CD4-positive, alpha-beta T cell (primary cell): ENCODE data around the gene PSMA5. TPM values are rescaled to one million over a fixed set of nuclear protein-coding genes. Genes with fewer than 3 reads are reported as not detected.
"Not testable (repeated sequence)": the region's sequence is repeated elsewhere in the genome, so short reads cannot be mapped to it uniquely, and the experiment has no call there.

ENCODE experiments used
- ATAC-seq: fragments of 200-7000 bp; cut with Tn5 transposase; one replicate; pipeline ENCODE4 v1.10.0; 2022; ENCODE audit warnings: mild to moderate bottlenecking; ENCODE audit not compliant: poor library complexity
- CTCF ChIA-PET: fragments of 350-600 bp; sonication (Branson Sonifier 250); formaldehyde crosslinking; loops from one replicate; lab custom pipeline; 2021; ENCODE audit warnings: antibody characterized with exemption, inconsistent platforms; lab: Charles Lee
- POLR2A ChIA-PET: fragments of 350-600 bp; sonication (Branson Sonifier 250); formaldehyde crosslinking; loops from one replicate; lab custom pipeline; 2021; ENCODE audit warnings: antibody characterized with exemption, inconsistent platforms; lab: Charles Lee
- DNase-seq, 14 experiments: peaks; one replicate each; pipeline ENCODE4 v3.0.0-alpha.2; 2013 to 2020; ENCODE audit warnings: mixed read lengths in 2 of 14
- H3K27ac ChIP-seq, 2 donors: one replicate each; pipeline versions ENCODE4 v1.5.1 to v1.7.0; 2013; ENCODE audit warnings: low read length in 2 of 2, low read depth in 1 of 2, mild to moderate bottlenecking in 1 of 2
- H3K27me3 ChIP-seq, 2 experiments: 1 replicate in 1 of 2; 2 replicates in 1 of 2; pipeline versions ENCODE4 v1.6.1 to v1.7.0; 2013; ENCODE audit warnings: low read length in 2 of 2, control low read depth in 1 of 2, mild to moderate bottlenecking in 1 of 2, moderate library complexity in 1 of 2; ENCODE audit not compliant: insufficient read depth in 2 of 2, control insufficient read depth in 1 of 2
- H3K36me3 ChIP-seq: one replicate; pipeline ENCODE4 v1.6.1; 2013; ENCODE audit warnings: low read length, control low read depth; ENCODE audit not compliant: insufficient read depth
- H3K4me1 ChIP-seq: one replicate; pipeline ENCODE4 v1.6.1; 2013; ENCODE audit warnings: low read length, control low read depth; ENCODE audit not compliant: insufficient read depth
- H3K4me3 ChIP-seq: one replicate; pipeline ENCODE4 v1.5.1; 2013; ENCODE audit warnings: mild to moderate bottlenecking, low read length, moderate library complexity
- H3K9me3 ChIP-seq, 2 experiments: 1 replicate in 1 of 2; 2 replicates in 1 of 2; pipeline versions ENCODE4 v1.6.1 to v1.7.0; 2013; ENCODE audit warnings: low read length in 2 of 2, mild to moderate bottlenecking in 2 of 2, control low read depth in 1 of 2, moderate library complexity in 1 of 2; ENCODE audit not compliant: control insufficient read depth in 1 of 2, insufficient read depth in 1 of 2
- H3K27ac Mint-ChIP-seq: one replicate; pipeline ENCODE4 v1.8.0; 2020; ENCODE audit warnings: mixed read lengths
- H3K27me3 Mint-ChIP-seq: one replicate; pipeline ENCODE4 v1.8.0; 2021; ENCODE audit warnings: mixed read lengths
- H3K36me3 Mint-ChIP-seq: one replicate; pipeline ENCODE4 v1.8.0; 2021; ENCODE audit warnings: low read depth, mixed read lengths
- H3K4me1 Mint-ChIP-seq: one replicate; pipeline ENCODE4 v1.8.0; 2021; ENCODE audit warnings: low read depth, mixed read lengths
- H3K4me3 Mint-ChIP-seq: one replicate; pipeline ENCODE4 v1.8.0; 2020; ENCODE audit warnings: mild to moderate bottlenecking, mixed read lengths
- H3K9me3 Mint-ChIP-seq: one replicate; pipeline ENCODE4 v1.8.0; 2020; ENCODE audit warnings: mixed read lengths
- intact Hi-C, 2 experiments: fragments of 100-400 bp; cut with DNase I in 1 of 2; cut with micrococcal nuclease in 1 of 2; formaldehyde crosslinking; loops; one replicate each; pipeline versions ENCODE4 v1.15.1 to v1.9.0; 2023 to 2025; cut with DNase I, micrococcal nuclease
- polyA plus RNA-seq, 2 donors: library from polyadenylated mRNA; unstranded; fragments of 120-200 nt; gene quantifications; one replicate each; pipeline ENCODE4 v1.2.1, GENCODE V29; 2013
- total RNA-seq, 174 experiments: library from RNA in 2 of 174; stranded (reverse) in 2 of 174; gene quantifications; one replicate each; pipeline ENCODE4 v1.2.3 and lab custom pipeline; 2021 to 2026
- TF ChIP-seq, protein P1 (sequence below): fragments of 200-600 bp; IDR thresholded peaks from one replicate; pipeline ENCODE4 v1.8.0; 2022; ENCODE audit warnings: antibody characterized with exemption, mild to moderate bottlenecking

Gene PSMA5
- 10 to 100 TPM; 29.8 to 33.8 TPM for total RNA-seq
- 71.5 TPM for polyA plus RNA-seq (2013, experiment 1 of 2)
- 69.2 TPM for polyA plus RNA-seq (2013, experiment 2 of 2)
- total RNA-seq (lab: John Stamatoyannopoulos, UW), result 42.6 to 359 (median 104) reads per million in 172 experiments

DNA sequence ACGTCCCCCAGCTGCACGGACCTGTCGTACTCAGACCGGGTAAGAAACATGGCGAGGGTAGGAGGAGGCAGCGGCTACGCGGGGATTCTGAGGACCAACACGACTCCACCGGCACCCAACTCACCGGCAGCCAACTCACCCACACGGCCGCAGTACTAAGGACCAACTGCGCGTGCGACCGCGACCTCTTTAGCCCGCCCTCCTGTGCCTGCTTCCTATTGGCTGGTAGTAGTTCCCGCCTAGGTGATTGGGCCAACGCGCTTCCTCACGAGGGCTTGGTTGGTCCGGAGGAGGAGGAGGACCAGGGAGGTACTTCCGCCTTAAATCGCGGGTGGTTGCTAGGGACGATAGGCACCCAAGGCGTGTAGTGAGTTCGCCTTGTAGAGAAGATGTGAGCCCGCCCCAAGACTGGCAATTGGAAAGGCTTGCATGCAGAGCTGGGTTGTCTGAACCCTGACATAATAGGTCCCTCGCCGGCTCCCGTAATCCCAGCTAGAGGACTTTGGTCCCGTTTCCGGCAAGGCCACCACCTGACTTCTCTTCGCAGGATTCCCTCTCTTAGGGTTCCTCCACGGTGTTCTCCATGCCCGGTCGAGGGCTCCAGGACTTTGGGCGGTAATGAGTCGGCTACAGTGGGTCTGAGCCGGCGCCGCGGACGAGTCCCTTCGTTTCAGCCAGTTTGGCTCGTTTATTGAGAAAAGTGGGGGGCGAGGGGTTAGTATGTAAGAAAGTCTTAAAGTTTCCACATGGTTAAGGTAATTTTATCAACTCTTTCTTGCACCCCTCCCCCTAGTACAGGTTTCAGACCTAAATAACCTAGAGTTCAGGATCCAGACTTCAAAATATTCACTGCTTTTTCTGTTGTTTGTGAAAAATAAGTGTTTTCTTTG, at the start of gene PSMA5:
PSMA5 (minus strand) TSS at position 168 of the 890 bp plus-strand sequence; CDS start at position 50, 118 bp downstream.
- Histone ChIP-seq H3K4me3 (peak within 1 kb of the TSS; percentile 98), H3K9me3 (no peaks in the 10 kb centered on the region), H3K4me1 (peaks cover 33% of the 10 kb centered on the region), H3K27ac (peak within 1 kb of the TSS; percentile 91 to 95), H3K36me3 (peaks cover 17% of the 10 kb centered on the region), H3K27me3 (no peaks in the 10 kb centered on the region)
- Mint-ChIP-seq H3K9me3 (no peaks in the 10 kb centered on the region), H3K4me3 (peak within 1 kb of the TSS; percentile 98), H3K27ac (peak within 1 kb of the TSS; percentile 98), H3K36me3 (peaks cover 37% of the 10 kb centered on the region), H3K27me3 (no peaks in the 10 kb centered on the region), H3K4me1 (peaks cover 52% of the 10 kb centered on the region)
- ATAC-seq (peak; percentile 91), DNase-seq (peak; percentile 87 to 99 (median 92))
- POLR2A ChIA-PET, result interaction anchor here (0.7 to 6.5 kb wide), 23 partner anchors 14 to 913 kb away, joined by 3 to 76 read pairs (median 5); partner anchors contain the start of genes AHCYL1, AMIGO1, ATXN7L2 and CLCC1
- CTCF ChIA-PET, result interaction anchor here (1.3 to 3.0 kb wide), 5 partner anchors 28 to 327 kb away, joined by 4 to 18 read pairs (median 7); partner anchors contain the start of gene CYB561D1
- TF ChIP-seq, protein P1, sequence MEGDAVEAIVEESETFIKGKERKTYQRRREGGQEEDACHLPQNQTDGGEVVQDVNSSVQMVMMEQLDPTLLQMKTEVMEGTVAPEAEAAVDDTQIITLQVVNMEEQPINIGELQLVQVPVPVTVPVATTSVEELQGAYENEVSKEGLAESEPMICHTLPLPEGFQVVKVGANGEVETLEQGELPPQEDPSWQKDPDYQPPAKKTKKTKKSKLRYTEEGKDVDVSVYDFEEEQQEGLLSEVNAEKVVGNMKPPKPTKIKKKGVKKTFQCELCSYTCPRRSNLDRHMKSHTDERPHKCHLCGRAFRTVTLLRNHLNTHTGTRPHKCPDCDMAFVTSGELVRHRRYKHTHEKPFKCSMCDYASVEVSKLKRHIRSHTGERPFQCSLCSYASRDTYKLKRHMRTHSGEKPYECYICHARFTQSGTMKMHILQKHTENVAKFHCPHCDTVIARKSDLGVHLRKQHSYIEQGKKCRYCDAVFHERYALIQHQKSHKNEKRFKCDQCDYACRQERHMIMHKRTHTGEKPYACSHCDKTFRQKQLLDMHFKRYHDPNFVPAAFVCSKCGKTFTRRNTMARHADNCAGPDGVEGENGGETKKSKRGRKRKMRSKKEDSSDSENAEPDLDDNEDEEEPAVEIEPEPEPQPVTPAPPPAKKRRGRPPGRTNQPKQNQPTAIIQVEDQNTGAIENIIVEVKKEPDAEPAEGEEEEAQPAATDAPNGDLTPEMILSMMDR, result no peak
- intact Hi-C loops, result loop anchor here (1.0 to 5.0 kb wide), 10 partner anchors 56 to 561 kb away; partner anchors contain the start of genes ATXN7L2 (in 1 of the 2), ELAPOR1 (in 1 of the 2), GNAI3 (in 1 of the 2) and TMEM167B (in 1 of the 2)

DNA sequence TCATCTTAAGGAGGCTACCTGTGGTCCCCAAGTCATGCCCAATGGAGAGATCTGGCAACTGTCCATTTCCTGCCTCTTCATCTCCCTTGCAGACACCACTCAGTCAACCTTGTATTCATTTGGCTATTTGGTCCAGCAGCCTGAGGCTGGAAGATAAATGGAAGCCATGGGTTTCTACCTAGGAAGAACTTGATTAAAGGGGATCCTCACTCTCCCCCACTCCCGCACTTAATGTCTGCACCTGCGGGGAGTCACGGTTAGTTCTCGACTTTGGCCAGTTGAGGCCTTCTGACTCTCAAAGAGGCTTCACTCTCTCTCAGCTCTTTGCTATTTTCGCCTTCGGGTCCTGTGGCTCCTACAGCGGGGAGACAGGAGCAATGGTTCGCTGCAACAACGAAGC, 49.0 kb upstream of the PSMA5 start:
- TF ChIP-seq, protein P1, result no peak
- no peak overlapping the region for H3K4me3 Mint-ChIP-seq
- no peak overlapping the region for H3K27ac ChIP-seq
- peaks cover 0 to 6% of the 10 kb centered on the region in 2 experiments for H3K9me3 ChIP-seq
- intact Hi-C loops, result no loop called here
- H3K27me3 Mint-ChIP-seq, result peaks cover 60% of the 10 kb centered on the region
- no peaks in the 10 kb centered on the region for H3K9me3 Mint-ChIP-seq
- peaks cover 32 to 35% of the 10 kb centered on the region in 2 experiments for H3K27me3 ChIP-seq
- H3K27ac Mint-ChIP-seq, result no peak overlapping the region
- peaks cover 4% of the 10 kb centered on the region for H3K4me1 ChIP-seq
- ATAC-seq (no peak), DNase-seq (no peak)
- no peaks in the 10 kb centered on the region for H3K36me3 Mint-ChIP-seq
- CTCF ChIA-PET, result no interaction called here
- H3K4me3 ChIP-seq, result no peak overlapping the region
- H3K4me1 Mint-ChIP-seq, result peaks cover 5% of the 10 kb centered on the region
- POLR2A ChIA-PET, result no interaction called here
- H3K36me3 ChIP-seq, result no peaks in the 10 kb centered on the region

DNA sequence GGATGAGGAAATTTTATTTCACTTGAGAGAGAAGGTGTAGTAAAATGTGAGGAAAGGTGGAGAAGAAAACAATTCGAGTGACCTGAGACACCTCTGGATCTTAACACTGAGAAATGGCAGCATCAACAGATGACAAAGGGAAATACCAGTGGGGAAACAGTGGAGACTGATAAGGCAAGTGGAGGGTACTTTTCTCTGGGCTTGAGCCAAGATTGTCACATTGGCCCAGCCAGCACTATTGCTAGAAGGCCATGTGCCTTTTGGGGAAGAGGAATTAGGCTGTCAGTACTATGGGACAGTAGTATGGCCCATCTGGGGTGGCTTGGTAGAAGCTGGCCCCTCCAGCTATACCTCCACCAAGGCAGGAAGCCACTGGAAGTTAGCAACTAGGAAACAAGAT, 48.4 kb upstream of the PSMA5 start:
- TF ChIP-seq, protein P1, result no peak
- H3K27ac Mint-ChIP-seq, result no peak overlapping the region
- ATAC-seq (no peak), DNase-seq (no peak)
- no peaks in the 10 kb centered on the region for H3K36me3 Mint-ChIP-seq
- peaks cover 0 to 6% of the 10 kb centered on the region in 2 experiments for H3K9me3 ChIP-seq
- intact Hi-C loops, result no loop called here
- H3K27me3 ChIP-seq, result peaks cover 36 to 40% of the 10 kb centered on the region in 2 experiments
- no peak overlapping the region for H3K4me3 Mint-ChIP-seq
- no peaks in the 10 kb centered on the region for H3K36me3 ChIP-seq
- POLR2A ChIA-PET, result interaction anchor here (1.4 kb wide), 1 partner anchor 9 kb away, joined by 4 read pairs; the partner anchor contains the start of gene ATXN7L2
- no peaks in the 10 kb centered on the region for H3K9me3 Mint-ChIP-seq
- no peak overlapping the region for H3K4me3 ChIP-seq
- CTCF ChIA-PET, result no interaction called here
- peaks cover 64% of the 10 kb centered on the region for H3K27me3 Mint-ChIP-seq
- H3K4me1 Mint-ChIP-seq, result peaks cover 5% of the 10 kb centered on the region
- no peak overlapping the region for H3K27ac ChIP-seq
- H3K4me1 ChIP-seq, result peaks cover 4% of the 10 kb centered on the region

DNA sequence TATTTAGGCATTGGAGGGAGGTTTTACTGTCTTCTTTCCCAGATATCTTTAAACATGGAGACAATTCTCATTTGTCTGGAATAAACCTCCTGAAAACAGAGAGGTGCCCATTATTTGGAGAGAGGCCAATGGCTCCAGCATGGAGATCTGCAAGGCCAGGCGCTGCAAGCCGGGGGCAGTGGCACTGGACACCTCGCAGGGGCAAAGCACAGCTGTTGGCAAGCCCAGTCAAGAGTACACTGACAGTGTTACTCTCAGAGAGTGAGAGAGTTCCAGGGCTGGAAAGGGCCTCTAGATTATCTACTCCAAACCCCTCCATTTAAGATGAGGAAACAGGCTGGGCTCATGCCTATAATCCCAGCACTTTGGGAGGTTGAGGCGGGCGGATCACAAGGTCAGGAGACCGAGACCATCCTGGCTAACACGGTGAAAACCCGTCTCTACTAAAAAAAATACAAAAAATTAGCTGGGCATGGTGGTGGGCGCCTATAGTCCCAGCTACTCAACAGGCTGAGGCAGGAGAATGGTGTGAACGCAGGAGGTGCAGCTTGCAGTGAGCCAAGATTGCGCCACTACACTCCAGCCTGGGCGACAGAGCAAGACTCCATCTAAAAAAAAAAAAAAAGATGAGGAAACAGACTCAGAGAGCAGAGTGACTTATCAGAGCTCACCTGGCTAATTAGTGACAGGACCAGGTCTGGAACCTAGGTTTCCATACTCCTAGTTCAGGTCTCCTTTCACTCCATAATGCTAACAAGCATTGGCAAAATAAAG, 47.2 kb upstream of the PSMA5 start:
- H3K27me3 Mint-ChIP-seq, result peaks cover 69% of the 10 kb centered on the region
- POLR2A ChIA-PET, result interaction anchor here (1.4 kb wide), 1 partner anchor 10 kb away, joined by 4 read pairs; the partner anchor contains the start of gene ATXN7L2
- H3K36me3 ChIP-seq, H3K4me3 ChIP-seq, ATAC-seq, H3K36me3 Mint-ChIP-seq, intact Hi-C loops, H3K4me1 ChIP-seq, H3K4me1 Mint-ChIP-seq, H3K4me3 Mint-ChIP-seq, H3K27ac Mint-ChIP-seq, H3K9me3 ChIP-seq, H3K27ac ChIP-seq, DNase-seq, H3K9me3 Mint-ChIP-seq: not testable (repeated sequence)
- peaks cover 36 to 50% of the 10 kb centered on the region in 2 experiments for H3K27me3 ChIP-seq
- CTCF ChIA-PET, result interaction anchor here (0.6 kb wide), 1 partner anchor 74 kb away, joined by 3 read pairs; no protein-coding TSS in a partner anchor
